ENCODE results near the gene ESRRB.

The ESRRB gene

GRCh38 chr14:76407449-76408150 lies 31.7 kb downstream of the ESRRB start:
- DNase-seq (ENCODE audit: low read depth in 1 of 2, low spot score in 1 of 2), result no peak

GRCh38 chr14:76408877-76409276 lies 32.9 kb downstream of the ESRRB start:
- DNase-seq (ENCODE audit: low read depth in 1 of 2, low spot score in 1 of 2), result no peak

- DNase-seq (ENCODE audit: low read depth in 1 of 2, low spot score in 1 of 2), result no peak
These were observed 36.6 kb downstream of the ESRRB start for GRCh38 chr14:76412501-76412900.

- DNase-seq (ENCODE audit: low read depth in 1 of 2, low spot score in 1 of 2), result no peak
These were observed 37.4 kb downstream of the ESRRB start for GRCh38 chr14:76413106-76413961.

GRCh38 chr14:76413962-76414600 lies 38.1 kb downstream of the ESRRB start:
- DNase-seq (ENCODE audit: low read depth in 1 of 2, low spot score in 1 of 2), result no peak

GRCh38 chr14:76419399-76419798 lies 43.5 kb downstream of the ESRRB start:
- DNase-seq (ENCODE audit: low read depth in 1 of 2, low spot score in 1 of 2), result no peak

- no peak for DNase-seq (ENCODE audit: low read depth in 1 of 2, low spot score in 1 of 2)
These were observed 44.9 kb downstream of the ESRRB start for GRCh38 chr14:76420827-76421226.

GRCh38 chr14:76421662-76422061 lies 45.7 kb downstream of the ESRRB start:
- DNase-seq (ENCODE audit: low read depth in 1 of 2, low spot score in 1 of 2), result no peak

GRCh38 chr14:76422662-76423061 lies 46.7 kb downstream of the ESRRB start:
- DNase-seq (ENCODE audit: low read depth in 1 of 2, low spot score in 1 of 2), result no peak

- DNase-seq (ENCODE audit: low read depth in 1 of 2, low spot score in 1 of 2), result no peak
These were observed 47.6 kb downstream of the ESRRB start for GRCh38 chr14:76423534-76423933.

GRCh38 chr14:76424359-76424758 lies 48.4 kb downstream of the ESRRB start:
- no peak for DNase-seq (ENCODE audit: low read depth in 1 of 2, low spot score in 1 of 2)

- no peak for DNase-seq (ENCODE audit: low read depth in 1 of 2, low spot score in 1 of 2)
These were observed 50.3 kb downstream of the ESRRB start for GRCh38 chr14:76426161-76426696.

GRCh38 chr14:76428611-76429010 lies 52.7 kb downstream of the ESRRB start:
- DNase-seq (ENCODE audit: low read depth in 1 of 2, low spot score in 1 of 2), result no peak

GRCh38 chr14:76430017-76430416 lies 54.1 kb downstream of the ESRRB start:
- no peak for DNase-seq (ENCODE audit: low read depth in 1 of 2, low spot score in 1 of 2)

- DNase-seq (ENCODE audit: low read depth in 1 of 2, low spot score in 1 of 2), result no peak
These were observed 54.6 kb downstream of the ESRRB start for GRCh38 chr14:76430475-76430980.

GRCh38 chr14:76431538-76431937 lies 55.6 kb downstream of the ESRRB start:
- DNase-seq (ENCODE audit: low read depth in 1 of 2, low spot score in 1 of 2), result no peak

- DNase-seq (ENCODE audit: low read depth in 1 of 2, low spot score in 1 of 2), result no peak
These were observed 57.2 kb downstream of the ESRRB start for GRCh38 chr14:76432827-76433752.

GRCh38 chr14:76434220-76434619 lies 58.3 kb downstream of the ESRRB start:
- no peak for DNase-seq (ENCODE audit: low read depth in 1 of 2, low spot score in 1 of 2)

- DNase-seq (ENCODE audit: low read depth in 1 of 2, low spot score in 1 of 2), result no peak
These were observed 63.4 kb downstream of the ESRRB start for GRCh38 chr14:76439237-76439775.

- DNase-seq (ENCODE audit: low read depth in 1 of 2, low spot score in 1 of 2), result no peak
These were observed 70.5 kb downstream of the ESRRB start for GRCh38 chr14:76446486-76446885.

Measured in activated T-helper 1 cell treated with anti-CD3 and anti-CD28 coated beads, Interleukin-2, amount 50 U/mL, for 16 hours (primary cell).